Epithelial cell of proximal tubule (primary cell): Measurements from ENCODE around the gene GPRC5B. TPM values are rescaled to one million over a fixed set of nuclear protein-coding genes. Genes with fewer than 3 reads are reported as not detected.

Source experiments
- DNase-seq: peaks from one replicate; pipeline ENCODE4 v3.0.0-alpha.2; 2011; ENCODE audit warnings: low read depth
- H3K4me3 ChIP-seq: 2 replicates; pipeline ENCODE4 v1.5.1; 2011; ENCODE audit warnings: low read depth, mild to moderate bottlenecking, low read length
- CTCF ChIP-seq: conservative IDR thresholded peaks from 2 replicates; pipeline ENCODE4 v1.5.1; 2012; ENCODE audit warnings: low read depth, mild to moderate bottlenecking, low read length
- total RNA-seq: library from RNA; depleted of rRNA; stranded (reverse); fragments of >200 nt; gene quantifications from 2 replicates; pipeline ENCODE4 v1.2.3, GENCODE V29; 2015

Gene GPRC5B
- total RNA-seq, 1 donor from 2014 or later: 9.9 TPM

- DNase-seq: no peak
- peak; percentile 100 for TF ChIP-seq CTCF
- H3K4me3 ChIP-seq: no peak overlapping the region
These were observed 1.7 kb upstream of the GPRC5B start for GRCh38 chr16:19886073-19886941.

GRCh38 chr16:19885451-19886072, 914 bp upstream of the GPRC5B start:
- no peak for TF ChIP-seq CTCF
- H3K4me3 ChIP-seq: peak overlapping the region; percentile 63
- no peak for DNase-seq

DNA sequence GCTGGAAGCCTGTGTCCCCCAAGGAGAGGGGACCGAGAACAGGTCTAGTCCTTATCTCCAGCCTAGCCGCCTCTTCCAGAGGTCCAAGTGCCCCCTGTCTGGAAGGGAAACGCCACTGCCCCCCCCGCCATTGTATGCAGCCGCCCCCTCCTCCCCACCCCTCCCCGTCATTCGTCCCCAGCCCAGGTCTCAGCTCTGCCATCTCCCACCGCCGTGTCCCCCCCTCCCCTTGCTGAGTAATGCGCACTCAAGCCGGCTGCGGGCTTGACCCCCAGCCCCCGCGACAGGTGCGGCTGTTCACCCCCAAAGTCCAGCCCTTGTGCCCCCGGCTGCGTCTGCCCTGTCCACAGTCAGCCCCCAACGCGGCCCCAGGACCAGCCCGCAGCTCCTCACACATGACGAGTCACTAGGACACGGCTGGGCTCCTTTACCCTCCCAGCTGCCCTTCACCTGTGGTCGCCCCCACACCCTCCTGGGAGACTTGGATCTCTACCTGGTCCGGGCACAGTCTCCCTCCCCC, 622 bp downstream of the GPRC5B start:
- no peak for TF ChIP-seq CTCF
- H3K4me3 ChIP-seq: peak overlapping the region; percentile 63
- DNase-seq: no peak

DNA sequence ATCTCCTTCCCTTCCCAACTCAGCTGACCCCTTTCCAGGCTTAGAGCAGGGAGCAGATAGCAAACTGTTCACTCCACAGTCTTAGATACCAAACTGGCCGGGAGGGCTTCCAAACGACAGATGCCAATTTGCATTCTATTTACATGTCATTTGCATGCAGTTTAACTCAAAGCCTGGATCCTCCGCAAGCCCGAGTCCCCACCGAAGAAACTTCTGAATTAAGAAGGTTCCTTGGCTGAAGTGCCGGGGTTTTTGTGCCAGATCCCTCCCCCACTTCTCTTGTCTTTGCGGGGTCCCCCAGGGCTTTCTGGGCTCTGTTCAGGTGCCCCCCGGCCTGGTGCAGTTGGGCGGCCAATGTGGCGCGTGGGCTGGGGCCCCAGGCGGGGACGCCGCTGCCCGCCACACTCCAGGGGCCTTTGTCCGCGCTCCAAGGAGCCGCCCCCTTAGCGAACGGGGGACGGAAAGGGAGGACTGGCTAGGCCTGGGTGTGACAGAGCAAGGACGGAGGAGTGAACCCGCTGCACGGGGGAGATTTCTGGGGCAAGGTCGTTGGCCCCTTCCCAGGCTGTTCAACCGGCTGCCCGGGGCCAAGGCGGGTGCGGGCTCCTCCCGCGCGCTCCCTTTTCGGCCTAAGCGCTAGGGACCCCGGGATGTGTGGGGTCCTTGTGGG, 1.2 kb downstream of the GPRC5B start:
- TF ChIP-seq CTCF: no peak
- H3K4me3 ChIP-seq: peak overlapping the region; percentile 63
- DNase-seq: no peak

GRCh38 chr16:19882646-19883045, 2.0 kb downstream of the GPRC5B start:
- TF ChIP-seq CTCF: no peak
- no peak for DNase-seq
- no peak overlapping the region for H3K4me3 ChIP-seq

DNA sequence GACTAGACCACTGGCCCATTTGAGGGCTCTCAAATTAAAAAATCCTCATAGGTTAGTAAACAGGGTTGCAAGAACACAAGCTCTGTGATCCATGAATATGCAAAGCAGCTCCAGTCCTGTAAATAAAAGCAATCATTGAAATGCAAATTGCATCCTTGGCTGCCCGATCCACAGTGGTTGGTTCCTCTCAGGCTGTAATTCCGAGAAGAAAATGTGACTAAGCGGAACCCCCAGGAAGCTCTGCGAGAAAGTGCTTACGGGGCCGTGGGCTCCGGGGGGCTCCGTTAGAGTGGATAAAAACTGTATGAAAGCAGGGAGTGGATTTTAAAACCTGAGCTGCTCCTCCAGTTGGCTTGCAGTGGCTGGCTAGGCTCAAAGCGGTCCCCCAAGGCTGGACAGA, 2.5 kb downstream of the GPRC5B start:
- TF ChIP-seq CTCF: no peak
- no peak overlapping the region for H3K4me3 ChIP-seq
- DNase-seq: no peak
